H1 (cell line): ENCODE measurements around the gene NUDT3. TPM values are rescaled to one million over a fixed set of nuclear protein-coding genes. Genes with fewer than 3 reads are reported as not detected.
A peak's percentile ranks its signal among the peaks of the same experiment; 100 is the strongest.

ENCODE experiments used
- CTCF ChIA-PET: fragments of 300-600 bp; sonication (Branson Sonifier 250); formaldehyde crosslinking; loops from one replicate; lab custom pipeline; 2021; ENCODE audit not compliant: partially characterized antibody; lab: Charles Lee
- POLR2A ChIA-PET: fragments of 300-600 bp; sonication (Branson Sonifier 250); formaldehyde crosslinking; loops from one replicate; lab custom pipeline; 2021; ENCODE audit warnings: inconsistent platforms; ENCODE audit not compliant: partially characterized antibody; lab: Charles Lee
- DNase-seq, 2 experiments: peaks; one replicate each; pipeline versions ENCODE4 v3.0.0 to v3.0.0-alpha.2; 2010 to 2022; ENCODE audit warnings: low spot score in 2 of 2, low read depth in 1 of 2, mixed read lengths in 1 of 2
- FAIRE-seq: peaks from 2 replicates; lab custom pipeline; 2011; peaks lifted over from hg19 to GRCh38; lab: Jason Lieb, UNC
- H2AFZ ChIP-seq: 2 replicates; pipeline ENCODE4 v1.8.1; 2012; ENCODE audit warnings: low read length, inconsistent platforms
- H2AK5ac ChIP-seq: 2 replicates; pipeline ENCODE4 v1.6.1; 2013; ENCODE audit warnings: low read depth, low read length
- H2BK120ac ChIP-seq: replicated peaks from 2 replicates; pipeline ENCODE3; 2013; ENCODE audit warnings: low read depth, low read length, inconsistent platforms
- H2BK12ac ChIP-seq: 2 replicates; pipeline ENCODE4 v1.6.1; 2013; ENCODE audit warnings: low read depth, low read length
- H2BK15ac ChIP-seq: 2 replicates; pipeline ENCODE4 v1.6.1; 2013; ENCODE audit warnings: low read length
- H2BK20ac ChIP-seq: 2 replicates; pipeline ENCODE4 v1.6.1; 2013; ENCODE audit warnings: low read length
- H2BK5ac ChIP-seq: 2 replicates; pipeline ENCODE4 v1.6.1; 2013; ENCODE audit warnings: low read depth, low read length
- H3K14ac ChIP-seq: 2 replicates; pipeline ENCODE4 v1.6.1; 2013; ENCODE audit warnings: inconsistent platforms; ENCODE audit not compliant: insufficient read length
- H3K18ac ChIP-seq: 2 replicates; pipeline ENCODE4 v1.6.1; 2013; ENCODE audit warnings: low read length; ENCODE audit errors: extremely low read depth
- H3K23ac ChIP-seq: 2 replicates; pipeline ENCODE4 v1.6.1; 2013; ENCODE audit warnings: inconsistent platforms; ENCODE audit not compliant: insufficient read length
- H3K23me2 ChIP-seq: 2 replicates; pipeline ENCODE4 v1.6.1; 2013; ENCODE audit warnings: low read depth, low read length
- H3K27ac ChIP-seq: 2 replicates; pipeline ENCODE4 v1.6.1; 2011; ENCODE audit warnings: low read depth, low read length, inconsistent platforms
- H3K27me3 ChIP-seq, 4 experiments: replicated peaks in 1 of 4; 1 replicate in 1 of 4; 2 replicates in 3 of 4; pipeline versions ENCODE4 v1.6.1 to v1.8.1; 2011 to 2013; ENCODE audit warnings: low read length in 3 of 4, mild to moderate bottlenecking in 3 of 4, inconsistent platforms in 2 of 4, mixed read lengths in 2 of 4, moderate library complexity in 1 of 4; ENCODE audit not compliant: control insufficient read depth in 3 of 4, insufficient read depth in 3 of 4; ENCODE audit errors: extremely low read depth in 1 of 4
- H3K36me3 ChIP-seq, 4 experiments: 2 replicates each; pipeline versions ENCODE4 v1.6.1 to v1.8.1; 2011 to 2013; ENCODE audit warnings: mild to moderate bottlenecking in 4 of 4, low read length in 3 of 4, moderate library complexity in 2 of 4, control low read depth in 1 of 4, inconsistent platforms in 1 of 4; ENCODE audit not compliant: insufficient read depth in 4 of 4, control insufficient read depth in 2 of 4
- H3K4ac ChIP-seq: replicated peaks from 2 replicates; pipeline ENCODE3; 2013; ENCODE audit warnings: low read length, low read depth, mixed read lengths, inconsistent platforms; ENCODE audit not compliant: insufficient read length
- H3K4me1 ChIP-seq, 4 experiments: replicated peaks in 1 of 4; 1 replicate in 1 of 4; 2 replicates in 3 of 4; pipeline versions ENCODE4 v1.6.1 to v1.8.1; 2011 to 2013; ENCODE audit warnings: low read length in 3 of 4, inconsistent platforms in 2 of 4, mixed read lengths in 1 of 4; ENCODE audit not compliant: insufficient read depth in 4 of 4, control insufficient read depth in 3 of 4
- H3K4me2 ChIP-seq, 2 experiments: 2 replicates each; pipeline versions ENCODE4 v1.6.1 to v1.8.1; 2011 to 2013; ENCODE audit warnings: low read depth in 2 of 2, low read length in 2 of 2, control low read depth in 1 of 2, inconsistent platforms in 1 of 2, mild to moderate bottlenecking in 1 of 2; ENCODE audit not compliant: insufficient read depth in 1 of 2
- H3K4me3 ChIP-seq, 4 experiments: fragments of 200-600, 300-600 bp in 1 of 4; sonication (generic), shearing (Covaris generic), sonication (Bioruptor Twin) in 1 of 4; 2 replicates each; pipeline versions ENCODE4 v1.5.1 to v1.8.1; 2011 to 2016; ENCODE audit warnings: low read length in 4 of 4, low read depth in 3 of 4, control low read depth in 2 of 4, inconsistent platforms in 2 of 4, mild to moderate bottlenecking in 2 of 4, mixed read lengths in 1 of 4, moderate library complexity in 1 of 4; ENCODE audit not compliant: insufficient read depth in 2 of 4; ENCODE audit errors: extremely low read depth in 1 of 4
- H3K56ac ChIP-seq: replicated peaks from 2 replicates; pipeline ENCODE3; 2013; ENCODE audit warnings: low read depth, mild to moderate bottlenecking, mixed read lengths, low read length, inconsistent platforms; ENCODE audit not compliant: insufficient read length
- H3K79me1 ChIP-seq: 2 replicates; pipeline ENCODE4 v1.6.1; 2013; ENCODE audit warnings: low read depth, low read length, control low read depth
- H3K79me2 ChIP-seq, 2 experiments: 2 replicates each; pipeline versions ENCODE4 v1.6.1 to v1.8.1; 2012 to 2013; ENCODE audit warnings: low read length in 2 of 2, mild to moderate bottlenecking in 2 of 2, inconsistent platforms in 1 of 2; ENCODE audit not compliant: insufficient read depth in 2 of 2, control insufficient read depth in 1 of 2
- H3K9ac ChIP-seq, 4 experiments: replicated peaks in 1 of 4; 1 replicate in 1 of 4; 2 replicates in 3 of 4; pipeline versions ENCODE4 v1.6.1 to v1.8.1; 2011 to 2013; ENCODE audit warnings: low read depth in 3 of 4, low read length in 3 of 4, control low read depth in 2 of 4, mild to moderate bottlenecking in 2 of 4, moderate library complexity in 2 of 4, inconsistent platforms in 1 of 4; ENCODE audit errors: extremely low read depth in 1 of 4
- H3K9me3 ChIP-seq, 2 experiments: 2 replicates each; pipeline versions ENCODE4 v1.6.1 to v1.8.1; 2012 to 2013; ENCODE audit warnings: mild to moderate bottlenecking in 2 of 2, moderate library complexity in 2 of 2, control low read depth in 1 of 2, inconsistent platforms in 1 of 2, low read depth in 1 of 2, low read length in 1 of 2, mixed read lengths in 1 of 2; ENCODE audit not compliant: insufficient read depth in 2 of 2
- H4K20me1 ChIP-seq, 2 experiments: replicated peaks in 1 of 2; 2 replicates each; pipeline versions ENCODE3 to v1.8.1; 2011 to 2013; ENCODE audit warnings: inconsistent platforms in 2 of 2, low read length in 2 of 2, mild to moderate bottlenecking in 1 of 2; ENCODE audit not compliant: insufficient read depth in 2 of 2, control insufficient read depth in 1 of 2
- H4K5ac ChIP-seq: 2 replicates; pipeline ENCODE4 v1.6.1; 2013; ENCODE audit warnings: low read length, low read depth, mixed read lengths, inconsistent platforms; ENCODE audit not compliant: insufficient read length
- H4K8ac ChIP-seq: 2 replicates; pipeline ENCODE4 v1.8.0; 2013; ENCODE audit warnings: mild to moderate bottlenecking, moderate library complexity, low read length, inconsistent platforms; ENCODE audit not compliant: insufficient read depth; ENCODE audit errors: extremely low read depth
- H4K91ac ChIP-seq: replicated peaks from 2 replicates; pipeline ENCODE3; 2013; ENCODE audit warnings: low read length, mixed read lengths, inconsistent platforms; ENCODE audit not compliant: insufficient read length
- ATF3 ChIP-seq: IDR thresholded peaks from 2 replicates; pipeline ENCODE4 v1.6.1; 2011; ENCODE audit warnings: low read depth, mild to moderate bottlenecking, low read length; ENCODE audit not compliant: insufficient read depth
- POLR2AphosphoS5 ChIP-seq: IDR thresholded peaks from 2 replicates; pipeline ENCODE4 v1.6.1; 2011; ENCODE audit warnings: low read depth, low read length
- WGBS, 2 experiments: shearing (Covaris generic) in 1 of 2; methylation state at CpG; one replicate each; pipeline versions ENCODE4 v1.1.6 to v1.1.7; 2013 to 2015; ENCODE audit warnings: low lambda C conversion rate in 2 of 2, mixed read lengths in 2 of 2, inconsistent platforms in 1 of 2, low coverage in 1 of 2, missing lambda C conversion rate in 1 of 2; ENCODE audit not compliant: insufficient replicate concordance in 2 of 2, insufficient coverage in 1 of 2, insufficient read length in 1 of 2; ENCODE audit errors: extremely low coverage in 1 of 2, missing lambda C conversion rate in 1 of 2; 5-methylcytosine and 5-hydroxymethylcytosine counted together
- polyA plus RNA-seq, 7 experiments: library from polyadenylated mRNA; depleted of rRNA in 3 of 7; stranded (reverse) in 5 of 7; unstranded in 2 of 7; fragments of >200 nt in 5 of 7; fragments of 200-250 nt in 2 of 7; gene quantifications; 1 replicate in 5 of 7; 2 replicates in 1 of 7; 4 replicates in 1 of 7; pipeline versions ENCODE4 v1.2.1 to v1.2.3, GENCODE V29; 2011 to 2013; ENCODE audit warnings: missing spikeins in 2 of 7, mixed read lengths in 2 of 7
- total RNA-seq: library from RNA; stranded (reverse); fragmentation: NEBNext Ultra II Directional; extraction: Animal tissue kit (Norgen Biotek cat#: 25700); gene quantifications from 2 replicates; pipeline ENCODE4 v1.2.1, GENCODE V29; 2021

NUDT3 gene
- total and polyA plus RNA-seq, 2 of the 8 experiments (the other 6 are each of a cell fraction or from before 2014, with no cell fraction given) = 14.1 to 36.9 TPM

GRCh38 chr6:34247481-34248197, 144.8 kb downstream of the NUDT3 start:
- Histone ChIP-seq H4K20me1 (peaks cover 28 to 32% of the 10 kb centered on the region in 2 experiments), H3K4me3 (peak overlapping the region in 3 of 4 experiments; percentile 72 to 83 (median 73); a peak in 5 of 8 replicates)

More at GRCh38 chr6:34247481-34248197, 144.8 kb downstream of the NUDT3 start:
- no peak overlapping the region for H2AK5ac ChIP-seq
- H2BK12ac ChIP-seq = no peak overlapping the region
- no peak overlapping the region for H3K9ac ChIP-seq
- H3K4ac ChIP-seq = no peak overlapping the region
- TF ChIP-seq POLR2AphosphoS5 = peak; percentile 19; the same call in 1 of the 2 replicates
- no peak for TF ChIP-seq ATF3
- H3K36me3 ChIP-seq = peaks cover 15 to 25% (median 19%) of the 10 kb centered on the region in 4 experiments
- H3K23ac ChIP-seq = no peak overlapping the region
- no peaks in the 10 kb centered on the region for H3K9me3 ChIP-seq
- FAIRE-seq (no peak), DNase-seq (peak in 1 of 2 experiments; percentile 68)
- H2BK5ac ChIP-seq = no peak overlapping the region
- H3K79me2 ChIP-seq = no peaks in the 10 kb centered on the region
- H3K56ac ChIP-seq = no peak overlapping the region
- H3K4me2 ChIP-seq = peak overlapping the region; percentile 82 to 99; a peak in 3 of 4 replicates
- H3K4me1 ChIP-seq = peaks cover 0 to 17% (median 12%) of the 10 kb centered on the region in 4 experiments; a peak in 6 of 7 replicates
- no peak overlapping the region for H2AFZ ChIP-seq
- no peak overlapping the region for H4K8ac ChIP-seq
- no peak overlapping the region for H4K91ac ChIP-seq
- H4K5ac ChIP-seq = no peak overlapping the region
- no peak overlapping the region for H3K27ac ChIP-seq
- WGBS, 2 experiments = 82% methylated on average over 6 of the region's 6 CpGs; no CpG with 5 or more reads in 1 of the 2 experiments
- H3K79me1 ChIP-seq = peaks cover 3% of the 10 kb centered on the region; the same call in 1 of the 2 replicates
- H3K18ac ChIP-seq = no peak overlapping the region; the same call in 1 of the 2 replicates
- peaks cover 7% of the 10 kb centered on the region for H3K23me2 ChIP-seq
- no peak overlapping the region for H2BK120ac ChIP-seq
- POLR2A ChIA-PET = interaction anchor here (0.5 to 11.0 kb wide), 27 partner anchors 11 to 289 kb away, joined by 3 to 212 read pairs (median 4); partner anchors contain the start of genes HMGA1, NUDT3 and RPS10
- CTCF ChIA-PET = interaction anchor here (0.6 to 5.8 kb wide), 14 partner anchors 22 to 494 kb away, joined by 3 to 62 read pairs (median 3); partner anchors contain the start of gene PACSIN1
- H2BK15ac ChIP-seq = no peak overlapping the region; the same call in 1 of the 2 replicates
- H3K27me3 ChIP-seq = no peaks in the 10 kb centered on the region; a peak in 2 of 7 replicates
- no peak overlapping the region for H2BK20ac ChIP-seq
- no peak overlapping the region for H3K14ac ChIP-seq
